HCT116 (cell line): ENCODE data around the gene PIEZO2. TPM values are rescaled to one million over a fixed set of nuclear protein-coding genes. Genes with fewer than 3 reads are reported as not detected.

Experiments used
- ATAC-seq: fragments of 200-7000 bp; cut with Tn5 transposase; 2 replicates; pipeline ENCODE4 v1.9.1; 2020; ENCODE audit warnings: mild to moderate bottlenecking, moderate library complexity
- BruUV-seq: library from RNA; stranded (reverse); fragments of 400-500 nt; replicated peaks from 2 replicates; lab custom pipeline; 2021; lab: Mats Ljungman, UMichigan
- CTCF ChIA-PET: fragments of 300-600 bp; sonication (Branson Sonifier 250); formaldehyde crosslinking; loops from one replicate; lab custom pipeline; 2021; ENCODE audit warnings: antibody characterized with exemption; lab: Charles Lee
- POLR2A ChIA-PET: fragments of 300-600, 350-600 bp; sonication (Branson Sonifier 250); formaldehyde crosslinking; loops from one replicate; lab custom pipeline; 2021; ENCODE audit warnings: antibody characterized with exemption; lab: Charles Lee
- RAD21 ChIA-PET, 2 experiments: fragments of 300-600 bp; sonication (Branson Sonifier 250); formaldehyde crosslinking; loops; one replicate each; lab custom pipeline; 2023; ENCODE audit warnings: low total read pairs in 2 of 2; ENCODE audit not compliant: uncharacterized antibody in 2 of 2, unreplicated experiment in 2 of 2, low non-redundant PET in 1 of 2; lab: Charles Lee
- DNase-seq: peaks from one replicate; pipeline ENCODE4 v3.0.0-alpha.2; 2010; ENCODE audit warnings: low read depth, low spot score
- H2AFZ ChIP-seq: fragments of 200-600 bp; shearing (Covaris generic), sonication (generic); 2 replicates; pipeline ENCODE4 v1.6.1; 2017; ENCODE audit warnings: low read depth, mixed run types, mixed read lengths, antibody characterized with exemption, low read length; ENCODE audit not compliant: poor library complexity, severe bottlenecking
- H3K27ac ChIP-seq: 2 replicates; pipeline ENCODE4 v1.5.1; 2012; ENCODE audit warnings: low read depth, low read length
- H3K27me3 ChIP-seq: fragments of 200-600 bp; sonication (generic); 2 replicates; pipeline ENCODE4 v1.6.1; 2016; ENCODE audit warnings: mixed run types, low read length, mixed read lengths; ENCODE audit not compliant: insufficient read depth
- H3K36me3 ChIP-seq, 2 experiments: fragments of 200-500 bp in 1 of 2; fragments of 200-600 bp in 1 of 2; sonication (Bioruptor generic) in 1 of 2; sonication (generic) in 1 of 2; 2 replicates each; pipeline versions ENCODE4 v1.5.1 to v1.6.1; 2014 to 2016; ENCODE audit warnings: low read length in 2 of 2, inconsistent platforms in 1 of 2, mixed read lengths in 1 of 2, mixed run types in 1 of 2; ENCODE audit not compliant: insufficient read depth in 2 of 2, control insufficient read depth in 1 of 2
- H3K4me1 ChIP-seq, 2 experiments: fragments of 200-600 bp in 1 of 2; sonication (generic) in 1 of 2; 2 replicates each; pipeline versions ENCODE4 v1.5.1 to v1.6.1; 2012 to 2017; ENCODE audit warnings: low read length in 2 of 2, inconsistent platforms in 1 of 2, mild to moderate bottlenecking in 1 of 2, mixed read lengths in 1 of 2, mixed run types in 1 of 2, moderate library complexity in 1 of 2; ENCODE audit not compliant: insufficient read depth in 2 of 2, control insufficient read depth in 1 of 2
- H3K4me2 ChIP-seq: fragments of 200-600 bp; sonication (generic); 2 replicates; pipeline ENCODE4 v1.6.1; 2017; ENCODE audit warnings: mixed run types, low read length, mixed read lengths
- H3K4me3 ChIP-seq, 2 experiments: fragments of 200-600 bp in 1 of 2; sonication (generic) in 1 of 2; replicated peaks in 1 of 2; 2 replicates each; pipeline ENCODE4 v1.5.1; 2011 to 2016; ENCODE audit warnings: low read length in 2 of 2, control low read depth in 1 of 2, low read depth in 1 of 2, mild to moderate bottlenecking in 1 of 2, mixed read lengths in 1 of 2, mixed run types in 1 of 2
- H3K79me2 ChIP-seq: fragments of 200-600 bp; sonication (generic); 2 replicates; pipeline ENCODE4 v1.6.1; 2017; ENCODE audit warnings: mild to moderate bottlenecking, mixed run types, low read length, moderate library complexity, mixed read lengths; ENCODE audit not compliant: insufficient read depth
- H3K9ac ChIP-seq: fragments of 200-600 bp; sonication (generic); 2 replicates; pipeline ENCODE4 v1.6.1; 2016; ENCODE audit warnings: low read length, mixed read lengths
- H3K9me2 ChIP-seq: fragments of 200-600 bp; sonication (generic), shearing (Covaris generic); 2 replicates; pipeline ENCODE4 v1.6.1; 2017; ENCODE audit warnings: mixed run types, mild to moderate bottlenecking, moderate library complexity; ENCODE audit not compliant: insufficient read depth
- H3K9me3 ChIP-seq, 2 experiments: fragments of 200-500 bp in 1 of 2; fragments of 200-600 bp in 1 of 2; sonication (Bioruptor generic) in 1 of 2; sonication (generic) in 1 of 2; 2 replicates each; pipeline ENCODE4 v1.6.1; 2014 to 2017; ENCODE audit warnings: low read length in 2 of 2, mixed read lengths in 2 of 2, inconsistent platforms in 1 of 2, low read depth in 1 of 2, mild to moderate bottlenecking in 1 of 2, mixed run types in 1 of 2, moderate library complexity in 1 of 2; ENCODE audit not compliant: control insufficient read depth in 1 of 2, insufficient read depth in 1 of 2
- H4K20me1 ChIP-seq: fragments of 200-600 bp; sonication (generic), shearing (Covaris generic); 2 replicates; pipeline ENCODE4 v1.6.1; 2017; ENCODE audit warnings: mixed run types, mild to moderate bottlenecking, moderate library complexity; ENCODE audit not compliant: insufficient read depth
- EGR1 ChIP-seq: IDR thresholded peaks from 2 replicates; pipeline ENCODE4 v1.6.1; 2012; ENCODE audit warnings: low read depth
- ELF1 ChIP-seq: IDR thresholded peaks from 2 replicates; pipeline ENCODE4 v1.6.1; 2012; ENCODE audit warnings: low read depth, borderline replicate concordance
- EZH2 ChIP-seq: fragments of 200-600 bp; sonication (generic); IDR thresholded peaks from 2 replicates; pipeline ENCODE4 v1.6.1; 2017; ENCODE audit warnings: antibody characterized with exemption, mixed run types
- EZH2phosphoT487 ChIP-seq: fragments of 200-600 bp; IDR thresholded peaks from 2 replicates; pipeline ENCODE4 v1.6.1; 2018; ENCODE audit warnings: antibody characterized with exemption, borderline replicate concordance
- FOSL1 ChIP-seq: IDR thresholded peaks from 2 replicates; pipeline ENCODE4 v1.6.1; 2012; ENCODE audit warnings: low read depth
- POLR2A ChIP-seq: IDR thresholded peaks from 2 replicates; pipeline ENCODE4 v1.7.0; 2011; ENCODE audit warnings: borderline replicate concordance; ENCODE audit not compliant: insufficient read depth, insufficient read length; ENCODE audit errors: extremely low read depth
- RAD21 ChIP-seq: IDR thresholded peaks from 2 replicates; pipeline ENCODE4 v1.6.1; 2012; ENCODE audit warnings: low read depth, mild to moderate bottlenecking
- SP1 ChIP-seq: IDR thresholded peaks from 2 replicates; pipeline ENCODE4 v1.6.1; 2012; ENCODE audit warnings: low read depth
- SRF ChIP-seq: IDR thresholded peaks from 2 replicates; pipeline ENCODE4 v1.6.1; 2012; ENCODE audit warnings: low read depth
- YY1 ChIP-seq: IDR thresholded peaks from 2 replicates; pipeline ENCODE4 v1.6.1; 2011; ENCODE audit warnings: low read length, low read depth, moderate library complexity, mild to moderate bottlenecking; ENCODE audit not compliant: insufficient replicate concordance; ENCODE audit errors: extremely low read depth
- ZFX ChIP-seq: fragments of 450-650 bp; IDR thresholded peaks from 2 replicates; pipeline ENCODE4 v1.6.1; 2017
- intact Hi-C: fragments of 100-400 bp; cut with micrococcal nuclease; formaldehyde crosslinking; loops from 2 replicates; pipeline ENCODE4 v1.10.0; 2022
- total RNA-seq: library from RNA; stranded (reverse); gene quantifications from one replicate; pipeline ENCODE4 v1.2.1, GENCODE V29; 2021; ENCODE audit not compliant: unreplicated experiment
- TF ChIP-seq, protein P1 (sequence below): IDR thresholded peaks from 2 replicates; pipeline ENCODE4 v1.6.1; 2012; ENCODE audit warnings: low read depth
- TF ChIP-seq, protein P2 (sequence below): IDR thresholded peaks from 2 replicates; pipeline ENCODE4 v1.6.1; 2011; ENCODE audit warnings: mild to moderate bottlenecking, low read length, moderate library complexity; ENCODE audit not compliant: insufficient replicate concordance; ENCODE audit errors: extremely low read depth

The PIEZO2 gene
- total RNA-seq, 1 experiment from 2014 or later, result 0.34 TPM

DNA sequence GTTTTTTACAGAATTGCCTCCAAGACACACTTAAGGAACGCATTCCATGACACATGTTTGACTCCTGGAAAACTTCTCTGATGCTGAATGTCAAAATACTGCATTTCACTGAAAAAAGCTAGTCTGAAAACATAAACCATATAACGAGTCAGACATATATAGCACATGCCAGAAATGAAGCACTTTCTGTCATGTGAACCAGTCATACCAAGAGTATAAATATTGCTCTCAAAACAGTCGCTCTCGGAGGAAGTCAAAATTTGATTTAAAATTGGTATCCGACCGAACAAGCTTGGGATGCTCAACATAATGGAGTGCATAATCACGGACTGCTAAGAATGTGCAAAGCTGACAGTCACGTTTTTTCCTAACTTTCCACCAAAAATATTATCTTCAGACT is 115.9 kb downstream of the PIEZO2 start:
- Histone ChIP-seq H4K20me1 (no peaks in the 10 kb centered on the region), H3K9ac (no peak overlapping the region), H3K27me3 (peaks cover 11% of the 10 kb centered on the region; the same call in 1 of the 2 replicates), H2AFZ (no peak overlapping the region), H3K4me1 (no peaks in the 10 kb centered on the region), H3K27ac (no peak overlapping the region), H3K4me2 (no peak overlapping the region)
- ChIA-PET RAD21 (no interaction called here), CTCF (no interaction called here)
- no peak for ATAC-seq
- no peak for DNase-seq
- TF ChIP-seq ELF1 (no peak), EZH2phosphoT487 (no peak), SP1 (no peak), RAD21 (no peak), YY1 (no peak), SRF (no peak), EZH2 (no peak), FOSL1 (no peak), EGR1 (no peak), ZFX (no peak), POLR2A (no peak)
- TF ChIP-seq, protein P1, sequence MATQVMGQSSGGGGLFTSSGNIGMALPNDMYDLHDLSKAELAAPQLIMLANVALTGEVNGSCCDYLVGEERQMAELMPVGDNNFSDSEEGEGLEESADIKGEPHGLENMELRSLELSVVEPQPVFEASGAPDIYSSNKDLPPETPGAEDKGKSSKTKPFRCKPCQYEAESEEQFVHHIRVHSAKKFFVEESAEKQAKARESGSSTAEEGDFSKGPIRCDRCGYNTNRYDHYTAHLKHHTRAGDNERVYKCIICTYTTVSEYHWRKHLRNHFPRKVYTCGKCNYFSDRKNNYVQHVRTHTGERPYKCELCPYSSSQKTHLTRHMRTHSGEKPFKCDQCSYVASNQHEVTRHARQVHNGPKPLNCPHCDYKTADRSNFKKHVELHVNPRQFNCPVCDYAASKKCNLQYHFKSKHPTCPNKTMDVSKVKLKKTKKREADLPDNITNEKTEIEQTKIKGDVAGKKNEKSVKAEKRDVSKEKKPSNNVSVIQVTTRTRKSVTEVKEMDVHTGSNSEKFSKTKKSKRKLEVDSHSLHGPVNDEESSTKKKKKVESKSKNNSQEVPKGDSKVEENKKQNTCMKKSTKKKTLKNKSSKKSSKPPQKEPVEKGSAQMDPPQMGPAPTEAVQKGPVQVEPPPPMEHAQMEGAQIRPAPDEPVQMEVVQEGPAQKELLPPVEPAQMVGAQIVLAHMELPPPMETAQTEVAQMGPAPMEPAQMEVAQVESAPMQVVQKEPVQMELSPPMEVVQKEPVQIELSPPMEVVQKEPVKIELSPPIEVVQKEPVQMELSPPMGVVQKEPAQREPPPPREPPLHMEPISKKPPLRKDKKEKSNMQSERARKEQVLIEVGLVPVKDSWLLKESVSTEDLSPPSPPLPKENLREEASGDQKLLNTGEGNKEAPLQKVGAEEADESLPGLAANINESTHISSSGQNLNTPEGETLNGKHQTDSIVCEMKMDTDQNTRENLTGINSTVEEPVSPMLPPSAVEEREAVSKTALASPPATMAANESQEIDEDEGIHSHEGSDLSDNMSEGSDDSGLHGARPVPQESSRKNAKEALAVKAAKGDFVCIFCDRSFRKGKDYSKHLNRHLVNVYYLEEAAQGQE, result no peak
- TF ChIP-seq, protein P2, sequence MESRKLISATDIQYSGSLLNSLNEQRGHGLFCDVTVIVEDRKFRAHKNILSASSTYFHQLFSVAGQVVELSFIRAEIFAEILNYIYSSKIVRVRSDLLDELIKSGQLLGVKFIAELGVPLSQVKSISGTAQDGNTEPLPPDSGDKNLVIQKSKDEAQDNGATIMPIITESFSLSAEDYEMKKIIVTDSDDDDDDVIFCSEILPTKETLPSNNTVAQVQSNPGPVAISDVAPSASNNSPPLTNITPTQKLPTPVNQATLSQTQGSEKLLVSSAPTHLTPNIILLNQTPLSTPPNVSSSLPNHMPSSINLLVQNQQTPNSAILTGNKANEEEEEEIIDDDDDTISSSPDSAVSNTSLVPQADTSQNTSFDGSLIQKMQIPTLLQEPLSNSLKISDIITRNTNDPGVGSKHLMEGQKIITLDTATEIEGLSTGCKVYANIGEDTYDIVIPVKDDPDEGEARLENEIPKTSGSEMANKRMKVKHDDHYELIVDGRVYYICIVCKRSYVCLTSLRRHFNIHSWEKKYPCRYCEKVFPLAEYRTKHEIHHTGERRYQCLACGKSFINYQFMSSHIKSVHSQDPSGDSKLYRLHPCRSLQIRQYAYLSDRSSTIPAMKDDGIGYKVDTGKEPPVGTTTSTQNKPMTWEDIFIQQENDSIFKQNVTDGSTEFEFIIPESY, result no peak
- TF ChIP-seq, all 23 proteins: peak for 0
- Histone ChIP-seq H3K4me3 (no peak overlapping the region), H3K36me3 (no peaks in the 10 kb centered on the region), H3K79me2 (no peaks in the 10 kb centered on the region), H3K9me2 (no peaks in the 10 kb centered on the region), H3K9me3 (no peaks in the 10 kb centered on the region)
- POLR2A ChIA-PET, result no interaction called here
- no TSS peak for BruUV-seq
- intact Hi-C loops, result no loop called here
